Superior temporal gyrus (tissue), 1 donor: ENCODE data around the gene SNAPC1.
A peak's percentile ranks its signal among the peaks of the same experiment; 100 is the strongest.
"Not testable (repeated sequence)": the region's sequence is repeated elsewhere in the genome, so short reads cannot be mapped to it uniquely, and the experiment has no call there.

ENCODE experiments used
- DNase-seq: peaks from one replicate; pipeline ENCODE4 v3.0.0-alpha.2; 2016; ENCODE audit errors: extremely low spot score

The SNAPC1 gene, protein sequence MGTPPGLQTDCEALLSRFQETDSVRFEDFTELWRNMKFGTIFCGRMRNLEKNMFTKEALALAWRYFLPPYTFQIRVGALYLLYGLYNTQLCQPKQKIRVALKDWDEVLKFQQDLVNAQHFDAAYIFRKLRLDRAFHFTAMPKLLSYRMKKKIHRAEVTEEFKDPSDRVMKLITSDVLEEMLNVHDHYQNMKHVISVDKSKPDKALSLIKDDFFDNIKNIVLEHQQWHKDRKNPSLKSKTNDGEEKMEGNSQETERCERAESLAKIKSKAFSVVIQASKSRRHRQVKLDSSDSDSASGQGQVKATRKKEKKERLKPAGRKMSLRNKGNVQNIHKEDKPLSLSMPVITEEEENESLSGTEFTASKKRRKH

DNA sequence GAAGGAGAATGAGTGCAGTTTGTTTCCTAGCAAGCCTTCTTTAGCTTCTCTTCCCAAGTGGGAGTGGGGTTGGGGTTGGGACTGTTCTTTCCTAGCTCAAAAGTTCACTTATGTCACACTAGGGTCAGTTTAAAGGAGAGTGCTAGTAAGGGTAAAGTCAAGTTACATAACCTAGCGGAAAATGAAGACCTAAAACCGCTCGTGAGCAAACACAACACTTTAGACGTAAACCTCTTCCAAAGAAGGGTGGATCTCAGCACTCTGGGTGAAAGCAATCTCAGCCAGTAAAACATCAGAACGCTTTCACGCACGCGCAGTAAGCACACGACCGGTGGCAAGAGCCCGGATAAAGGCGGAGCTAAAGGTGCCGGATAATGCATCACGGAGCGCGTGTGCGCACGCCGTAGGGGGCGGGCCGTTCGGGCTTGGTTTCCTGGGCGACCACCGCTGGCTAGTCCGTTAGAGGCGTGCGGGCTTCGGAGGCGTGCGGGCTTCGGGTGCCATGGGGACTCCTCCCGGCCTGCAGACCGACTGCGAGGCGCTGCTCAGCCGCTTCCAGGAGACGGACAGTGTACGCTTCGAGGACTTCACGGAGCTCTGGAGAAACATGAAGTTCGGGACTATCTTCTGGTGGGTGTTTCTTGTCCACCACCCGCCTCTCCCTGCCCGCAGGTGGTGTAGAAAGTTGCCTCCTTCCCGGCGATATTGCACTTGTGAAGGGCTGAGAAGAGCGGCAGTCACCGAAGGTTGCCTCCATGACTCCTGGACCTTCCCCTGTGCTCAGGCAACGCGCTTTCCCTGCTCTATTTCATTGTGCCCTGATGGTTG, at the start of gene SNAPC1:
TSS of gene SNAPC1 (plus strand) at position 462 of the 828 bp plus-strand sequence. CDS start at position 503, 41 bp downstream.
- DNase-seq: peak; percentile 99

DNA sequence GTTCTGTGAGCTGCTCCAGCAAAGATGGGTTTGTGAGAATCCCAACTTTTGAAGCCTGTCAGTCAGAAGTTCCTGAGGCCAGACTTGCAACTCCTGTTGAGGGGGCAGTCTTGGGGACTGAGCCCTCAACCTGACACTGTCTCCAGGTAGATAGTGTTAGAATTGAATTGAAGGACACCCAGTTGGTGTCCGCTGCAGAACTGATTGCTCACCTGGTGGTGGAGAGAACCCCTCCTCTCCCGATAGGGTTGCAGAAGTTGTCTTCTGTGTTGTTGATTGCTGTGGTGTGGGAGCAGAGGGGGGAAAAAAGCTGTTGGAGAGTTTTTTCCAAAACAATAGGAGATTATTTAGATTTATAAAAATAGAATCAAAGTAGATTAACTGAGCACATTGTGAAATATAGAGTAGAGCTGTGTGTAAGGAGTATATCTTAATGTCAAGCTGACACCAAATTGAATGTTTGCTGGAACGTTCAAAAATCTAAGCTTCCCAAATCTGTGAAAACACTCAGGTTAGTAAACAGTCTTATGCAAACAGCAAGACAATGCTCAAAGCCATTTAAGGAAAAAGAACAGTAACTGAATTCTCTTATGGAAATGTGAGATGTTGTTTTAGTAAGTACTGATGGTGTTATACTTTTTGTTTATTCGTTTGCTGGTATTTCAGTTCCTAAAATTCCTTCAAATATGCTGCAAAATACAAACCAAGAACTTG, 48.3 kb upstream of the SNAPC1 start:
- no peak for DNase-seq

DNA sequence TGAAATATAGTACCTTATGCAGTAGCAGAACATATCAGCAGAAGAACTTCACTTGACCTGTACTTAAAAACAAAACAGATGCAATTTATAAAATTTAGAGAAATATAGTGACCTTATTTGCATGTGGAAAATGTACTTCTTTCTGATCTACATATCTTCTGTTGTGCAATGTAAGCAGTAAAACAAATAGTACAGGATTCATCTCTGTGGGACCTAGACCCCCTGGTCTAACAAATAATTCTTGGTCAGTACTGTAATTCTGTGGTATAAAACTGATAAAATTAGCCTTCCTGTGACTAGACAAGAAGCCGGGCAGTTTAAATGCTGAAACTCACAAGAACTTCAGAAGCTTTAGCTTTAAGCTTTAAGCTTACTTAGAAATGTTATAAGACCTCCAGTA, 45.3 kb upstream of the SNAPC1 start:
- no peak for DNase-seq

DNA sequence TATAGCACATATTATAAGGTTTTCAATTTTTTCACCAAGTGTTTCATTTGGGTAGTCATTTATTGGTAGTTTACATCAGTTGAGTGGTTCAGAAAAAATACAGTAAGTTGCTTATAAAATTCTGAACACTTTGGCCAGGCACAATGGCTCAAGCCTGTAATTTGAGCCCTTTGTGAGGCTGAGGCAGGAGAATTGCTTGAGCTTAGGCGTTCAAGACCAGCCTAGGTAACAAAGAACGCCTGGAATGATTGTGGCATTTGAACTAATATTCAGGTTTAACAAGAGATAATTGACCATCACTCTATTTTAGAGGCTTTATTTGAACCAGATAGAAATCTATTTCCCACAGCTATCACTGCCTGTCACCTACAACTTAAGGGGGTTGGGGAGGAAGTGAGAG, 44.2 kb upstream of the SNAPC1 start:
- DNase-seq: no peak

DNA sequence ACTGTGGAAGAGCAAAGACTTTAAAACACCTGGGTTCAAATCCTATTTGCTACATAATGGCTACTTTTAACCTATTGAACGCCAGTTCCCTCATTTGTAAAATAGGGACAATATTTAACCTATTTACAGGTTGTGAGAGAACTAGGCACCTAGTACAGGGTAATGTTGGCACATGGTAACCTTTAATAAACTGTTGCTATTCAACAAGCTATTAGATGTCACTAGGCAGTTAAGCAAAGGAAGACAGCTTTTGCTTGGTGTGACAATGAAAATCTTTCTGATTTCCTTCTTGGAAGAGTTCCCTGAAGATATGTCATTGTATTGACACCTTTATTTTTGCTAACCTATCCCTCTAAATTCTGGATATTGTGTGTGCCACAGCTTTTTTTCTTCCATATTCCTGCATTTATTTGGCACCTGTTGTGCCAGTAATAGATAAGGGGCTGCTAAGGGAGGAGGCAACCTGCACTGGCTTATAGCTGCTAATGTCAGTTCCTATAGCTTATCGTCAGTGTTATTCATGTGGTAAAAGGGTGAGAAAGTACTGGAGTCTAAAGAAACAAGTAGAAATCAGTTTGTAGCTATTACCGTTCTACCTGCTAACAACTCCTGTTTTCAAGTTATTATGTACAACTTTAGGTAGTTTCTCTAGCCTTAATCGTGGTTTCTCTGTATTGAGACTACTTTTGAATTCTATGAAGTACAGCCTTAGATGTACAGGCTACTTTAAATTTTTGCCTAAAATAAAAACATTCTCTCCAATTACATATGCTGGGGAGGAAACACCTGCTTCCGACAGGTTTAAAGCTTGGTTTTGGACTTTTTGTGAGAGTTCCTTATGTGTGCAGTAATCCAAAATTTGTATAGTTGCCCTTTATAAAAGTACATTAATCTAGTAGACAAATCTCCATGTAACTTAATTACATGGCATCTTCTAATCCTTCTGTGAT, 42.6 kb upstream of the SNAPC1 start:
- DNase-seq: no peak

DNA sequence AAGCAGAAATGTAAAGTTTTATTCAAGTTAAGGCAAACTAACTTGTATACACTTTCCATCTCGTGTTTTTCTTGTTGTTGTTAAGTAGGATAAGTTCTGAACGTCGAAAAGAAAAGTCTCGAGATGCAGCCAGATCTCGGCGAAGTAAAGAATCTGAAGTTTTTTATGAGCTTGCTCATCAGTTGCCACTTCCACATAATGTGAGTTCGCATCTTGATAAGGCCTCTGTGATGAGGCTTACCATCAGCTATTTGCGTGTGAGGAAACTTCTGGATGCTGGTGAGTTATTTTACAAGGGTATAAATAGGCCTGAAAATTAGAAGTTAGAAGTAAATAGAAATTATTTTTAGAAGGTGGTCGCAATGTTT, 41.9 kb upstream of the SNAPC1 start:
- no peak for DNase-seq

DNA sequence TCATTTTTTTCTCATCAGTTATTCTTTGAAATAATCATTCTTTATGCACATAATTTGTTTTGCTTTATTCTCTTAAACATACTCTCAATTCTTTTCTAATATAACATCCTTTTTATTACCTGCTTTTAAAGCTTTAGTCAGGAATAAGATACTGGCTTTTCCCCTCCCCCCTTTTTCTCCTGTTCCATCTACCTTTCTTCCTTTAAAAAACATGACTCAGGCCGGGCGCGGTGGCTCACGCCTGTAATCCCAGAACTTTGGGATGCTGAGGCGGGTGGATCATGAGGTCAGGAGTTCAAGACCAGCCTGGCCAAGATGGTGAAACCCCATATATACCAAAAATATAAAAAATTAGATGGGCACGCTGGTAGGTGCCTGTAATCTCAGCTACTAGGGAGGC, 41.5 kb upstream of the SNAPC1 start:
- no peak for DNase-seq

DNA sequence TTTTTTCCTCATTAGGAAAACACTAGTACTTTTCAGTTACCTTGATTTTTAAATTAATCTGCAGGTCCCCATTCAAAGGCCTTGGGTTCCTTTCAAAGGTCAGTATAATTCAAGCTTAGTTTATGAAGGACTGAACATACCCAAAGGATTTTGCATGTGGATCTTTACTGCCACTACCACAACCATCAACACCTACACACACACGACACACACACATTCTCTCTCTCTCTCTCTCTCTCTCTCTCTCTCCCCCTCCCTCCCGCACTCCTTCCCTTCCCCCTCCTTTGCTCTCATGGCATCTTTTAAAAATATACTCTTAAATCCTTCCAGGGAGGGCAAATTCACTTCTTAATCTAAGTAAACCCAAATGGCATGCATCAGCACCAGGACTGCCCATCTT, 38.1 kb upstream of the SNAPC1 start:
- DNase-seq: no peak

DNA sequence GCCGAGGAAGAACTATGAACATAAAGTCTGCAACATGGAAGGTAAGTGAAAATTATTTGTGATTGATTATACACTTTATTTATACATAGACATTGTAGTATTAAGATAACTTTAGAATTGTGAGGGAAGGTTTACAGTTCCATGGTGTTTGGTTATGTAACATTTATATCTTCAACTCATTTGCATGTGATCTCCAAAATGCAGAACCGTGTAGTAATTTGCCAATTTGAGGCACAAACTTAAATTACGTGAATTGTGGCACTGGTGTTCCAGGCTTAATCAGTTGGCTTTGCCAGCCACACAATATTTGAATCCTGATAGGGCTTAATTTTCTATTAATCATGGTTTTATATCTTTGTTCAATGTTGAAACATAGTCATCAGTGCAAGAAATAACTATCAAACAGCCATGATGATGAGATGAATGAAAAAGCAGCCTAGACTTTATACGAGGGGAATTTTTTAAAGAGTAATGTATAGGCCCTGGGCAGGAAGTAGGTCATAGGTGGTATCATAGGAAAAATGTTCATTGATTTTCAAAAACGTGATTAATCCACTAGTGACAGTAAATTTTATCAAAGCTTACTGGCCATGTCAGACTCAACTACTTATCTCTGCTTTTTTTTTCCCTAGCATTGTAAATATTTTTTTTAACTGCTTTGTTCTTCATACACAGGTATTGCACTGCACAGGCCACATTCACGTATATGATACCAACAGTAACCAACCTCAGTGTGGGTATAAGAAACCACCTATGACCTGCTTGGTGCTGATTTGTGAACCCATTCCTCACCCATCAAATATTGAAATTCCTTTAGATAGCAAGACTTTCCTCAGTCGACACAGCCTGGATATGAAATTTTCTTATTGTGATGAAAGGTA, 35.2 kb upstream of the SNAPC1 start:
- no peak for DNase-seq

DNA sequence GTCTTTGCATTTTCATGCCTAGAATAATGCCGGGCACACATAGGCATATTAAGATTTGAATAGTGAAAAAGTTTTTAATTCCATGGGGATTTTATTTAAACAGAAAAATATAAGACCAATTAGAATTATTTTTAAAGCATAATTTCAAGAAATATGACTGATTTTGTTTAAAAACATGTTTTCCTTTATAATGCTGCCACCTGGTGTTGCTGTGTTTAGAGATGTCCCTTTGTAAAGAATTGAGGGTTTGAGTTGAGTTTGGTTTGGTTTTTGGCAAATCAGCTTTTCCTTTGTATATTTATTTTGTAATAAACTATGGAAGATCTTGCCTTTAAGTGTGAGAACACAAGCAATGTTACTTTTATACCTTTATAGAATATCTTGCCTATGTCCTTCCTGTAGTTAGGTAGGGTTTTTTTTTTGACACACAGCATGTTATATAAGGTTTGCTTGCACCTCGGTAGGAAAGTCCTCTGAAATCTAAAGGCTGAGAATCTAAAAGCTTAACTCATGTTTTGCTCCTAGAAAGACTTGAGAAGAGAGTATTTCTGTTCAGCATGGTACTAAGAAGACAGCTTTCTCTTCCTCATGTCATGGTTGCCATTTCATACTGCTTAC, 31.4 kb upstream of the SNAPC1 start:
- peak; percentile 72 for DNase-seq

DNA sequence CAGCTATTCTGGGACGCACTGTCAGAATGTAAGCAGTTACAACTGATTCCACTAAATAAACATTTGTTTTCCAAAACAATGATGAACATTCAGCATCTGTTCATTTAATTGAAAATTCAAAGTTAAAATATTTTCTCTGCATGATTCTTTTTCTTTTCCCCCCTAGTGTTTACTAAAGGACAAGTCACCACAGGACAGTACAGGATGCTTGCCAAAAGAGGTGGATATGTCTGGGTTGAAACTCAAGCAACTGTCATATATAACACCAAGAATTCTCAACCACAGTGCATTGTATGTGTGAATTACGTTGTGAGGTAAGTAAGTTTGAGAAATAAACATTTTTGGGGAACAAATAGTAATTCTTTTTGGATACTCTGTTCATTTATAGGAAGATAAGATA, 28.2 kb upstream of the SNAPC1 start:
- no peak for DNase-seq

DNA sequence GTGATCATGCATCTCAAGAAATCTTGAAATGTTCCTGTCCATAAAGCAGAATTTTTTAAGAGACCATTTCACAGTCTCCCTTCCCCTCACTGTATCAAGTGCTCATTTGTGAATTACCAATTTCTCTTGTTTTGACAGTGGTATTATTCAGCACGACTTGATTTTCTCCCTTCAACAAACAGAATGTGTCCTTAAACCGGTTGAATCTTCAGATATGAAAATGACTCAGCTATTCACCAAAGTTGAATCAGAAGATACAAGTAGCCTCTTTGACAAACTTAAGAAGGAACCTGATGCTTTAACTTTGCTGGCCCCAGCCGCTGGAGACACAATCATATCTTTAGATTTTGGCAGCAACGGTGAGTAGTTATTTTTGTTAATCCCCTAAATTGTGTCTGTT, 25.5 kb upstream of the SNAPC1 start:
- no peak for DNase-seq

DNA sequence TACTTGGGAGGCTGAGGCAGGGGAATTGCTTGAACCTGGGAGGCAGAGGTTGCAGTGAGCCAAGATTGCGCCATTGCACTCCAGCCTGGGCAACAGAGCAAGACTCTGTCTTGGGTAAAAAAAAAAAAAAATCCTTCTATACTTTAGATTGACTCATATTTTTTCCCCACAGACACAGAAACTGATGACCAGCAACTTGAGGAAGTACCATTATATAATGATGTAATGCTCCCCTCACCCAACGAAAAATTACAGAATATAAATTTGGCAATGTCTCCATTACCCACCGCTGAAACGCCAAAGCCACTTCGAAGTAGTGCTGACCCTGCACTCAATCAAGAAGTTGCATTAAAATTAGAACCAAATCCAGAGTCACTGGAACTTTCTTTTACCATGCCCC, 24.3 kb upstream of the SNAPC1 start:
- DNase-seq: no peak

DNA sequence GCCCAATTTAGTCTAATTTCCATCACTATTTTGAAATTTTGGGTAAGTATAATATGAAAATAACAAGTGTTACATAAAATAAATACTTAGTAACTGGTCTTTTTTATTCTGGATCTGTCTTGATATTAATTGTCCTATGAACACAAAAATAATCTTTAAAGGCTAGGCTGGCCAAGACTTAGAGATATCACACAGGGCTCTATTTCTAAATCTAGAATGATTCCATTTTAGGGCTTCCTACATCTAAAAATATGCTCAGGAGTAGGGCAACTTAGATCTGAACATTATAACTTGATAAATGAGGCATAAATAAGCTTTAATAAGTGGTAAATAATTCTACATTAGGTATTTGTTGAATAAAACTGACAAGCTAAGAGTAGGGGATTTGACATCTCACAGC, 23.1 kb upstream of the SNAPC1 start:
- no peak for DNase-seq

DNA sequence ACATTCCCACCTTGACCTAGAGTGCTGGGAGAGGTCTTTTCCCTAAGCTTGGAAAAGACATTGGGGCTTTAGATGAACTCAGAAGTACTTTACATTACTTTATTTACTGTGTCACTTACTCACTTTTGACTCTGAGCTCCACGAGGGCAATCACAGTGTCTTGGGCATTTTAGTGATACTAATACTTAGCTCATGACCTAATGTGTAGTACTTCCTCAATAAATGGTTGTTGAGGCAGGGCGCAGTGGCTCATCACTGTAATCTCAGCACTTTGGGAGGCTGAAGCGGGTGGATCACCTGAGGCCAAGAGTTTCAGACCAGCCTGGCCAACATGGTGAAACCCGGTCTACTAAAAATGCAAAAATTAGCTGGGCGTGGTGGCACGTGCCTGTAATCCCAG, 19.8 kb upstream of the SNAPC1 start:
- no peak for DNase-seq

DNA sequence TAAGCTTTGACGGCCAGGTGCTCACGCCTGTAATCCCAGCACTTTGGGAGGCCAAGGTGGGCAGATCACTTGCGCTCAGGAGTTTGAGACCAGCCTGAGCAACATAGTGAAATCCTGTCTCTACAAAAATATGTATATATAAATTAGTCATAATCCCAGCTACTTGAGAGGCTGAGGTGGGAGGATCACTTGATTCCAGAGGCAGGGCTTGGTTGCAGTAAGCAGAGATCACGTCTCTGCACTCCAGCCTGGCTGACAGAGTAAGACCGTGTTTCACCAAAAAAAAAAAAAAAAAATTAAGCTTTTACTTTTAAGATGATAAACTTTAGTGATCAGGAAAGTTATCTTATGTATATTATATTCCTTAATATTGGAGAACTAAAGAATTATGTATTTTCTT, 18.0 kb upstream of the SNAPC1 start:
- DNase-seq: no peak

DNA sequence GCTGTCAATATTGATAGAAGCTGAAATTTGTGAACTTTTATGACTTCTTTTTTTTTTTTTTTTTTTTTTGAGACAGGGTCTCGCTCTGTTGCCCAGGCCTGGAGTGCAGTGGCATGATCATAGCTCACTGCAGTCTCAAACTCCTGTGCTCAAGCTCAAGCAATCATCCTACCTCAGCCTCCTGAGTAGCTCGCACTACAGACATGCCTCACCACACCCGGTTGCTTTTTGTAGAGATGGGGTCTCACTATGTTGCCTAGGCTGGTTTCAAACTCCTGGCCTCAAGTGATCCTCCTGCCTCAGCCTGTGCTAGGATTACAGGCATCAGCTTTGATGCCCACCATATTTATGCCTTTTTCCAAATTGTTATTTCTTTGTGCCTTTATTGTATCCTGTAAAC, 15.9 kb upstream of the SNAPC1 start:
- DNase-seq: not testable (repeated sequence)

DNA sequence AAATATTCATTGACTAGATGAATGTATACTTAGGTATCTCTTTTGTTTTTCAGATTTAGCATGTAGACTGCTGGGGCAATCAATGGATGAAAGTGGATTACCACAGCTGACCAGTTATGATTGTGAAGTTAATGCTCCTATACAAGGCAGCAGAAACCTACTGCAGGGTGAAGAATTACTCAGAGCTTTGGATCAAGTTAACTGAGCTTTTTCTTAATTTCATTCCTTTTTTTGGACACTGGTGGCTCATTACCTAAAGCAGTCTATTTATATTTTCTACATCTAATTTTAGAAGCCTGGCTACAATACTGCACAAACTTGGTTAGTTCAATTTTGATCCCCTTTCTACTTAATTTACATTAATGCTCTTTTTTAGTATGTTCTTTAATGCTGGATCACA, 15.3 kb upstream of the SNAPC1 start:
- DNase-seq: no peak

DNA sequence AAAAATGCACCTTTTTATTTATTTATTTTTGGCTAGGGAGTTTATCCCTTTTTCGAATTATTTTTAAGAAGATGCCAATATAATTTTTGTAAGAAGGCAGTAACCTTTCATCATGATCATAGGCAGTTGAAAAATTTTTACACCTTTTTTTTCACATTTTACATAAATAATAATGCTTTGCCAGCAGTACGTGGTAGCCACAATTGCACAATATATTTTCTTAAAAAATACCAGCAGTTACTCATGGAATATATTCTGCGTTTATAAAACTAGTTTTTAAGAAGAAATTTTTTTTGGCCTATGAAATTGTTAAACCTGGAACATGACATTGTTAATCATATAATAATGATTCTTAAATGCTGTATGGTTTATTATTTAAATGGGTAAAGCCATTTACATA, 14.9 kb upstream of the SNAPC1 start:
- DNase-seq: no peak

DNA sequence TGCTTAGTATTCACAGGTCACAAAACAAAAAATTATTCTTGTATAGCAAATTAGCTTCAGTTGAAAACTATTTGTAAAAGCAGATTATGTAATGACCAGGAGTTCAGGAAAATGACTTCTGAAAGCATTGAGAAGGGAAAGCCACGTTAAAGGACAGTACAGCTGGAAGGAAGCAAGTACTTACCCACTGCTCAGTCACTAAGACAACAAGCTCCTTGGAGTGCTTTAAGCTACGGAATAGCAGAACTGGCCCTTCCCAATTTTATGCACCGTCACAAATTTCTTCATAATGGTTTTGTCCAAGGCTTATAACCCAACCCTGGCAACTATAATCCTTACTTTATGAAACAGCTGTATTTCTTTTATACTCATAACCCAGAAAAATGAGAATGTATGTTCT, 13.0 kb upstream of the SNAPC1 start:
- DNase-seq: no peak
